GM18508 (cell line): Measurements from ENCODE around the gene ADCY1.

Experiments used
- ATAC-seq: cut with Tn5 transposase; IDR thresholded peaks from one replicate; pipeline ENCODE4 v1.9.1; 2021; ENCODE audit warnings: moderate number of reproducible peaks; ENCODE audit not compliant: insufficient read depth, unreplicated experiment

The ADCY1 gene

GRCh38 chr7:45662540-45663166, 88.5 kb downstream of the ADCY1 start:
- ATAC-seq, result no peak

- ATAC-seq, result no peak
Observed at GRCh38 chr7:45663167-45663921, 89.2 kb downstream of the ADCY1 start.

- ATAC-seq, result no peak
Observed at GRCh38 chr7:45663965-45664633, 89.9 kb downstream of the ADCY1 start.

- no peak for ATAC-seq
Observed at GRCh38 chr7:45665172-45665571, 91.0 kb downstream of the ADCY1 start.

- ATAC-seq, result no peak
Observed at GRCh38 chr7:45670227-45670626, 96.1 kb downstream of the ADCY1 start.

- ATAC-seq, result no peak
Observed at GRCh38 chr7:45670717-45671116, 96.5 kb downstream of the ADCY1 start.

- ATAC-seq, result no peak
Observed at GRCh38 chr7:45677311-45677900, 103.2 kb downstream of the ADCY1 start.

GRCh38 chr7:45679516-45679915, 105.3 kb downstream of the ADCY1 start:
- no peak for ATAC-seq

- ATAC-seq, result no peak
Observed at GRCh38 chr7:45680776-45681175, 106.6 kb downstream of the ADCY1 start.

- no peak for ATAC-seq
Observed at GRCh38 chr7:45681596-45682357, 107.6 kb downstream of the ADCY1 start.

- ATAC-seq, result no peak
Observed at GRCh38 chr7:45682358-45682735, 108.2 kb downstream of the ADCY1 start.

- ATAC-seq, result no peak
Observed at GRCh38 chr7:45682836-45683555, 108.8 kb downstream of the ADCY1 start.

- ATAC-seq, result no peak
Observed at GRCh38 chr7:45683556-45684148, 109.5 kb downstream of the ADCY1 start.

GRCh38 chr7:45684910-45685618, 110.9 kb downstream of the ADCY1 start:
- ATAC-seq, result no peak

- ATAC-seq, result no peak
Observed at GRCh38 chr7:45685619-45686240, 111.6 kb downstream of the ADCY1 start.

- ATAC-seq, result no peak
Observed at GRCh38 chr7:45686441-45687184, 112.4 kb downstream of the ADCY1 start.

- no peak for ATAC-seq
Observed at GRCh38 chr7:45687185-45687560, 113.0 kb downstream of the ADCY1 start.

- no peak for ATAC-seq
Observed at GRCh38 chr7:45687721-45688120, 113.6 kb downstream of the ADCY1 start.
